ENCODE results near the gene NTNG2. TPM values are rescaled to one million over a fixed set of nuclear protein-coding genes. Genes with fewer than 3 reads are reported as not detected.

NTNG2 gene
- total and polyA plus RNA-seq, 10 donors = 0.44 to 22.4 (median 8.4) TPM

DNA sequence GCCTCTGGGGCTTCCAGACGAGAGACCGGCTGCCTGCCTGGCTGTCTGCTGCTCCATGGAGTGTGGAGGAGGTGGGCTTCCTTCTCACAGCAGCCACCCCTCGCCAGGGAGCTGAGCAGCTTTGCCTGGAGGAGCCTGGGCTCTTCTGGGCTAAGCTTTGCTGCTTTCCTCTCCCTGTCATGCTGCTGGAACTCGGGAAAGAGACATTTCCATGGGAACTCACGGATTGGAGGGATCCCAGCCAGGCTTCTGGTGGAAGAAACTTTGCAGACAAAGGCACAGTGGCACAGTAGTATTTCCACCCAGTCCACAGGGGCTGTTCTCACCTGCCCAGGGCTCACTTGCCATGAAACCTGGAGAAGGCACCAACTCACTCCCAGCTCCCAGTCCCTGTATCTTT lies 5.6 kb upstream of the NTNG2 start:
- Histone ChIP-seq H3K27ac (no peak overlapping the region), H3K9me3 (no peaks in the 10 kb centered on the region), H3K4me1 (peaks cover 0 to 11% (median 7%) of the 10 kb centered on the region in 6 donors), H3K27me3 (replicated peaks in 1 of 7) (peaks cover 0 to 90% (median 11%) of the 10 kb centered on the region in 7 donors), H3K36me3 (no peaks in the 10 kb centered on the region), H3K4me3 (no peak overlapping the region)
- TF ChIP-seq POLR2AphosphoS5 (IDR thresholded peaks at IDR 0.05) (no peak), POLR2A (IDR thresholded peaks at IDR 0.05) (no peak)
- TF ChIP-seq, protein P1, sequence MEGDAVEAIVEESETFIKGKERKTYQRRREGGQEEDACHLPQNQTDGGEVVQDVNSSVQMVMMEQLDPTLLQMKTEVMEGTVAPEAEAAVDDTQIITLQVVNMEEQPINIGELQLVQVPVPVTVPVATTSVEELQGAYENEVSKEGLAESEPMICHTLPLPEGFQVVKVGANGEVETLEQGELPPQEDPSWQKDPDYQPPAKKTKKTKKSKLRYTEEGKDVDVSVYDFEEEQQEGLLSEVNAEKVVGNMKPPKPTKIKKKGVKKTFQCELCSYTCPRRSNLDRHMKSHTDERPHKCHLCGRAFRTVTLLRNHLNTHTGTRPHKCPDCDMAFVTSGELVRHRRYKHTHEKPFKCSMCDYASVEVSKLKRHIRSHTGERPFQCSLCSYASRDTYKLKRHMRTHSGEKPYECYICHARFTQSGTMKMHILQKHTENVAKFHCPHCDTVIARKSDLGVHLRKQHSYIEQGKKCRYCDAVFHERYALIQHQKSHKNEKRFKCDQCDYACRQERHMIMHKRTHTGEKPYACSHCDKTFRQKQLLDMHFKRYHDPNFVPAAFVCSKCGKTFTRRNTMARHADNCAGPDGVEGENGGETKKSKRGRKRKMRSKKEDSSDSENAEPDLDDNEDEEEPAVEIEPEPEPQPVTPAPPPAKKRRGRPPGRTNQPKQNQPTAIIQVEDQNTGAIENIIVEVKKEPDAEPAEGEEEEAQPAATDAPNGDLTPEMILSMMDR (IDR thresholded peaks at IDR 0.05 in 8 of 11, conservative IDR thresholded peaks at IDR 0.05 in 3 of 11) = no peak
- WGBS, 5 donors = 34 to 55% (median 46%) methylated on average over 2 to 5 of the region's 5 CpGs
- no peak for DNase-seq
- intact Hi-C loops (cut with DNase I; ENCODE audit: low total_unique reads) = no loop called here

DNA sequence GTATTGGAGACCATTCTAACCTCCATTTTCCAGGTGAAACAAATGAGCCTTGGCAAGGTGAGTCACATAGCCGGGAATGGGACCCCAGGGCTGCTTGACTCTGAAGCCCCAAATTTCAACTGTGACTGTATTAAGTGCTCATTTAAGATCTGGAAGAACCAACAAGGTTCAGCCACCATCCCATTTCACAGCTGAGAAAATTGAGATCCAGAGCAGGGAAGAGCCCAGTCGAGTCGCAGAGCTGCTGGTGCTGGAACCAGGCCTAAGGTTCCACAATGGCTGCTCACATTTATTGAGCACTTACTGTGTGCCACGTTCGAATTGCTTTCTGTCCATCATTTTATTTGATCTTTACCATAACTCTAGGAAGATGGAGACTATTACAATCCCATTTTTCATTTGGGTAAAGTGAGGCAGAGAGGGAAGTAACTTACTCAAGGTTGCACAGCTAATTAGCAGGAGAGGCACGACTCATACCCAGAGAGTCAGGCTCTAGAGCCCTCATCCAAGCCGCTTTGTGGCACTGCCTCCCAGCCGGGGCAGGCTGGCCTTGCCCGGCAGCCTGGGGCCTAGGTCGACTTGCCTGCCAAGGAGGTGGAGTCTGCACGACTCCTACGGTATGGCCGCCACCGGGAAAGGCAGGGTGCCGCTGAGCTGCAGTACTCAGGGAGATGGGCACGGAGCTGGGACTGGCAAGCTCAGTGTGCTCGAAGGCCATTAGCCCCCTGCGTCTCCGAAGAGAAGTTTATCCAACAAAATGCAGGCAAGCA lies 4.3 kb upstream of the NTNG2 start:
- Histone ChIP-seq H3K36me3 (no peaks in the 10 kb centered on the region), H3K4me1 (peaks cover 0 to 20% (median 9%) of the 10 kb centered on the region in 6 donors), H3K27ac (no peak overlapping the region), H3K27me3 (replicated peaks in 1 of 7) (peaks cover 0 to 94% (median 16%) of the 10 kb centered on the region in 7 donors), H3K4me3 (no peak overlapping the region), H3K9me3 (no peaks in the 10 kb centered on the region)
- intact Hi-C loops (cut with DNase I; ENCODE audit: low total_unique reads) = no loop called here
- WGBS, 5 donors = 68 to 82% (median 75%) methylated on average over 19 of the region's 19 CpGs
- TF ChIP-seq, protein P1 (IDR thresholded peaks at IDR 0.05 in 8 of 11, conservative IDR thresholded peaks at IDR 0.05 in 3 of 11) = no peak
- TF ChIP-seq POLR2AphosphoS5 (IDR thresholded peaks at IDR 0.05) (no peak), POLR2A (IDR thresholded peaks at IDR 0.05) (no peak)
- DNase-seq = no peak

DNA sequence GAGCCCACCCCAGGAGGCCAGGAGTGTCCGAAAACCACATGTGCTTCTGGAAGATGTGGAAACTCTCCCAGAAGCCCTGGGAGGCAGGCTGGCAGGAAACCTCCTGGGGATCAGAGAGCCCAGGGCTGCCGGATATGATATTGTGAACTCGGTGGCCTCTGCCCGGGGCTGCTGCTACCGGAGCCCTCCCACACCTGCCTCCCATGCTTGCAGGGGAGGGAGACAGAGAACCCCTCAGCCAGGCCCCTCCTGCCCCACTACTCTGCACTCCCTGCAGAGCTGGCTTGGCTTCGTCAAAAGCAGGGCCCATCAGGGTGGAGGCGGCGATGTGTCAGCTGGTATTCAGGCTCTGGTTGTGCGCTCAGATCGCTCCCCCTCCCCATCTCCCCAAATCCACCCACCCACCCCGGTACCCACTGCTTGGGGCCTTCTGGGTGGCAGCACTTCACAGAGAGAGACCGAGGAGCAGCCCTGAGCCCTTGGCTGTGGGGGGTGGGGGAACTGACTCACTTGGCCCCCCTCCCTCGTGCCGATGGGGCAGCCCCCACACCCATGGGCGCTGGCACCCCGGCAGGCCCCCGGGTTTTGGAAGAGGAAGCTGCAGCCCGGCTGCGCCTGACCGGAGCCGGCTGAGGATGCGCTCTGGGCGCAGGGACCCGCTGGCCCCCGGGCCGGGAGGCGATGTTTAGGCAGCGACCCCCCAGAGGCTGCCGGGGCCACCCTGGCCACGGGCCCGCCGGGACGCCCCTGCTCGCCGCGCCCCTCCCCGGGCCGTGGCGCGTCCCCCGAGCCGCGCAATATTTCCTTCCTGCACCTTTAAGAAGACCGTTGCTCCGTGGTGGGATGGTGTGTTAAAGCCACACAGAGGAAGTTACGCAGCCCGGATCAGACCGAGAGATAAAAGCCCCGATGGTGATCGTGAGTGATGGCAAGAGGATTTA lies 786 bp upstream of the NTNG2 start:
- H3K27ac ChIP-seq = peak overlapping the region in 6 of 8 donors; percentile 18 to 85 (median 78)
- H3K4me3 ChIP-seq = peak overlapping the region; percentile 44 to 89 (median 70)
- H3K27me3 ChIP-seq (replicated peaks in 1 of 7) = peaks cover 0 to 96% (median 40%) of the 10 kb centered on the region in 7 donors
- H3K4me1 ChIP-seq = peaks cover 9 to 50% (median 32%) of the 10 kb centered on the region in 6 donors
- H3K36me3 ChIP-seq = no peaks in the 10 kb centered on the region
- WGBS, 5 donors = 2 to 7% (median 3%) methylated on average over 4 to 50 of the region's 50 CpGs
- H3K9me3 ChIP-seq = no peaks in the 10 kb centered on the region
- peak; percentile 82 for DNase-seq
- TF ChIP-seq POLR2AphosphoS5 (IDR thresholded peaks at IDR 0.05) (peak in 2 of 3 donors; percentile 10 to 22), POLR2A (IDR thresholded peaks at IDR 0.05) (no peak)
- TF ChIP-seq, protein P1 (IDR thresholded peaks at IDR 0.05 in 8 of 11, conservative IDR thresholded peaks at IDR 0.05 in 3 of 11) = no peak
- intact Hi-C loops (cut with DNase I; ENCODE audit: low total_unique reads) = loop anchor here (10.0 kb wide), 1 partner anchor 74 kb away; no protein-coding TSS in a partner anchor

Data from spleen (tissue), 11 donors.